Lower lobe of right lung (tissue), 2 donors: ENCODE measurements around the gene LSAMP. TPM values are rescaled to one million over a fixed set of nuclear protein-coding genes. Genes with fewer than 3 reads are reported as not detected.

Experiments
- ATAC-seq, 2 donors: fragments of 200-7000 bp; cut with Tn5 transposase; one replicate each; pipeline ENCODE4 v1.9.1; 2020 to 2022; ENCODE audit warnings: mild to moderate bottlenecking in 2 of 2, moderate library complexity in 2 of 2
- DNase-seq: peaks from one replicate; pipeline ENCODE4 v3.0.0-alpha.2; 2020
- H3K27ac ChIP-seq: fragments of 200-600 bp; one replicate; pipeline ENCODE4 v1.8.0; 2022
- H3K27me3 ChIP-seq: fragments of 200-600 bp; one replicate; pipeline ENCODE4 v1.8.0; 2022; ENCODE audit warnings: low read depth
- H3K36me3 ChIP-seq: fragments of 200-600 bp; one replicate; pipeline ENCODE4 v1.8.0; 2022; ENCODE audit warnings: mild to moderate bottlenecking
- H3K4me1 ChIP-seq: fragments of 200-600 bp; one replicate; pipeline ENCODE4 v1.8.0; 2022
- H3K4me3 ChIP-seq: fragments of 200-600 bp; one replicate; pipeline ENCODE4 v1.8.0; 2022; ENCODE audit warnings: mild to moderate bottlenecking
- H3K9me3 ChIP-seq: fragments of 200-600 bp; one replicate; pipeline ENCODE4 v1.8.0; 2022
- CTCF ChIP-seq: fragments of 200-600 bp; IDR thresholded peaks from one replicate; pipeline ENCODE4 v1.8.0; 2022; ENCODE audit warnings: antibody characterized with exemption, mild to moderate bottlenecking
- intact Hi-C: fragments of 100-400 bp; cut with DNase I; formaldehyde crosslinking; loops from one replicate; pipeline ENCODE4 v1.11.0; 2022
- total RNA-seq: library from RNA; stranded (reverse); fragmentation: NEBNext Ultra II Directional; extraction: Animal tissue kit (Norgen Biotek cat#: 25700); gene quantifications from one replicate; pipeline ENCODE4 v1.2.1, GENCODE V29; 2021
- donor health status: DM: no; HTN: yes; CAD: no; lungs with severe emphysema.

The LSAMP gene
- total RNA-seq, 1 donor from 2014 or later, result 20.1 TPM

DNA sequence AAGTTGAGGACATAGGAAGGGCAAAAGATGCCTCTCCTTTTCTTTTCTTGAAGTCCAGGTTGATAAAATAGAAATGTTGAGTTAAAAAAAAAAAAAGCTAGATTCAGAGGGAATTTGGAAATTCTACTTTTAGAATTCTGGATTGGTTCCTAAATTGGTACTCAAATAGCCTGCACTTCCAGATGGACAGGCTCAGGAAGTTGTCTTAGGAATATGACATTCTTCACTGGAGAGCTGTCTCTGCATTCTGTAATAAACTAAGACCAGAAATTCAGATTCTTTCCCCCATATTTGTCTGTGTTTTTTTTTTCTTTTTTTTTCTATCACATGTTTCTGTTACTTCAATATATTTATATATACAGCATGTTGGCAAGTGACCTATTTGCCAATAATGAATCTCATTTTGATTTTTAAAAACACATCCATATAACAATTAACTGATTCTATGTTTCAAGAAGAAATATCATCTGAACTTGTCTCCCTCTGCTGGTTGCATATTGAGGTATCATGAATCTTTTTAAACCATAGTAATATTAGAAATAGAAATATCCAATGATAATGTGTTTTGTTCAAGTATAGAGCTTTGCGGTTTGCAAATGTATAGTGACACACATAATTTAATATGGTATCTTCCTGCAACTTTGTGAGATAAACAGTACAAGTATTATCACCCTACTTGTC, 8.5 kb upstream of the LSAMP start:
- no peak overlapping the region for H3K4me3 ChIP-seq
- TF ChIP-seq CTCF, result no peak
- no peaks in the 10 kb centered on the region for H3K36me3 ChIP-seq
- no peaks in the 10 kb centered on the region for H3K4me1 ChIP-seq
- ATAC-seq (no peak), DNase-seq (no peak)
- no peak overlapping the region for H3K27ac ChIP-seq
- H3K27me3 ChIP-seq, result no peaks in the 10 kb centered on the region
- no peaks in the 10 kb centered on the region for H3K9me3 ChIP-seq
- intact Hi-C loops, result no loop called here

DNA sequence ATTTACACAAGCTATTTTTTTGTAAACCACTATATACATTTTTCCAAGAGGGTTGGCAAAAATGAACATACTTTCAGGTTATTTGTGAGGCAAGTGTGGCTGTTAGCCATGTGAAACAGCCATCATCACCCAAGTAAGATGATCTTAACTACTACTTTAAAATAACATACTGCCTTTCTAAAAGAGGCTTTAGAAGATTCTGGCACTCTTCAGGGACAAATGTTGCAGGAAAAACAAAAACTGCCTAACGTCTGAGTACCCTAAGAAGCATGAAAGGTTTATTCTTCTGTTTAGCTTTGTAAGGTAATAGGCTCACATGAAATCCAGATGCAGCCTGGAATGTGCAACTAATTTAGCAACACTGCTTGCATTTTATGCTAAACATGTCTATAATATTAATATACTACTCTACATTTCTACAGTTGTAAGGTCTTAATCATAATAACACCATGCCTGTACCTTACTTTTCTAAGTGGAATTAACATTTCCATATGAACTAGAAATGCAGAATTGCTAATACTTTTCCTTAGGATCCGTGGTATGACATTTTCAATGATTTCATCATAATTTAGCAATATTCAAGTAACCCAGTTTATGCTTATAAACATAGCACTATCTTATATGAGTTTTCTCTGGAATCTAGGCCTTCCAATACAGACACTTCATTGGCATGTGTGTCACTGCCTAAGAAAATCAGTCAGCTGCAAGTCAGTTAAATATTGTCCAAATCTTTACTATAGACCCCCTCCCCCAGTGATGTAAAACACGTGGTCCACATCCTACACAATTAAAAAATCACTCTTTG, 4.5 kb upstream of the LSAMP start:
- Histone ChIP-seq H3K4me3 (no peak overlapping the region), H3K36me3 (no peaks in the 10 kb centered on the region), H3K27me3 (no peaks in the 10 kb centered on the region), H3K9me3 (no peaks in the 10 kb centered on the region), H3K27ac (no peak overlapping the region), H3K4me1 (no peaks in the 10 kb centered on the region)
- intact Hi-C loops, result no loop called here
- ATAC-seq, result no peak
- DNase-seq, result no peak
- TF ChIP-seq CTCF, result no peak

DNA sequence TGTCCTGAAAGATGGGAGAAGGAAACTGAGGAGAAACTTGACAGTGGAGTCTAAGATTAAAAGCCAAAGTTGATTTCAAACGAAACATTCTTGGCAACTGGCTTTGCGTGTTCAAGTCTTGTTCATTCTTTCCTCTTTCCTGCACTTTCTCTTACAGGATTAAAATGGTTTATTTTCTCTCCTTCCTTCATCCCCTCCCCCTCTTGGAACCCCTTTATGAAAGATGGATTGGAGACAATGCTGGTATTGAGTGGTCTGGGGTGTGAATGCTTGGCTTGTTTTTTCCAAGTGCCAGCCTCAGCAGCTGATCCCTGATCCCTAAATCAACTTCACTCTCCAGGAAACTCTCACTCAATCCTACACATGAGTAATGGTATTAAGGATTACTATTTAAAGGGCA, 703 bp upstream of the LSAMP start:
- no peak for TF ChIP-seq CTCF
- DNase-seq, result no peak

DNA sequence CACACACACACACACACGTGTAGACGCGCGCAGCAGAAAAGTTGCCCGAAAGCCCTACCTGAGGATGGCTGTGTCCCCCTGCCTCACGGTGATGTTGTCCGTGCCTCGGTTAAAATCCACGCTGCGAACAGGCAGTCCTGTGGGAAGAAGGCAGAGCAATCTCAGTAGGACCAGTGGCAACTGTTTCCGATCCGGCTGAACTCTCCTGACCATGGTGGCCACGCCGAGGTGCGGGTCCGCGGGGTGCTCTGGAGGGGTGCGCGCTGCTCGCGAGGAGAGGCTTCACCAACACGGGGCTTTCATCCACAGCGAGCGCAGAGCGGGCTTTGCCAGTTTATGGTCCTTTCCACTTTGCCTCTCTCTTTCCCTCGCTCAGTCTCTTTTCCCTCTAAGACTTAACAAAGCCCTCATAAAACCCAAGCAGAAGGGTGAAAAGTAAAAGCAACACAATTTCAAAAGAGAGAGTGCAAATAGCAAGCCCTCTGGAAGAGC, 422 bp downstream of the LSAMP start:
- intact Hi-C loops, result no loop called here
- Histone ChIP-seq H3K9me3 (no peaks in the 10 kb centered on the region), H3K27me3 (no peaks in the 10 kb centered on the region), H3K4me3 (peak overlapping the region; percentile 45), H3K36me3 (no peaks in the 10 kb centered on the region), H3K27ac (no peak overlapping the region), H3K4me1 (no peaks in the 10 kb centered on the region)
- TF ChIP-seq CTCF, result no peak
- ATAC-seq, result peak; percentile 28 to 34
- no peak for DNase-seq

More for the DNA sequence above, 703 bp upstream of the LSAMP start:
- no peak overlapping the region for H3K27ac ChIP-seq
- H3K36me3 ChIP-seq, result no peaks in the 10 kb centered on the region
- no peaks in the 10 kb centered on the region for H3K27me3 ChIP-seq
- no peaks in the 10 kb centered on the region for H3K4me1 ChIP-seq
- ATAC-seq, result no peak
- intact Hi-C loops, result no loop called here
- no peaks in the 10 kb centered on the region for H3K9me3 ChIP-seq
- H3K4me3 ChIP-seq, result no peak overlapping the region

GRCh38 chr3:116444115-116444747, 1.1 kb downstream of the LSAMP start:
- DNase-seq (no peak), ATAC-seq (no peak)
- intact Hi-C loops, result no loop called here
- Histone ChIP-seq H3K4me1 (no peaks in the 10 kb centered on the region), H3K27me3 (no peaks in the 10 kb centered on the region), H3K9me3 (no peaks in the 10 kb centered on the region), H3K4me3 (peak overlapping the region; percentile 45), H3K36me3 (no peaks in the 10 kb centered on the region), H3K27ac (no peak overlapping the region)
- TF ChIP-seq CTCF, result no peak
